IMR-90 (cell line): ENCODE results near the gene GDPD3. TPM values are rescaled to one million over a fixed set of nuclear protein-coding genes. Genes with fewer than 3 reads are reported as not detected.

Experiments
- ATAC-seq: fragments of 200-7000 bp; cut with Tn5 transposase; 2 replicates; pipeline ENCODE4 v1.9.1; 2020; ENCODE audit warnings: low read depth, mild to moderate bottlenecking, moderate library complexity
- BruUV-seq: library from RNA; stranded (reverse); fragments of 400-500 nt; replicated peaks from 2 replicates; lab custom pipeline; 2021; lab: Mats Ljungman, UMichigan
- CTCF ChIA-PET: fragments of 300-600 bp; formaldehyde crosslinking; extraction: SDS; loops from one replicate; lab custom pipeline; 2021; ENCODE audit warnings: antibody characterized with exemption; lab: Yijun Ruan, JAX
- POLR2A ChIA-PET: fragments of 300-600 bp; sonication (Branson Sonifier 250); formaldehyde crosslinking; loops from one replicate; lab custom pipeline; 2022; ENCODE audit warnings: antibody characterized with exemption; ENCODE audit not compliant: unreplicated experiment; lab: Charles Lee
- DNase-seq: peaks from one replicate; pipeline ENCODE4 v3.0.0; 2013
- H2AFZ ChIP-seq: replicated peaks from 2 replicates; pipeline ENCODE3; 2013; ENCODE audit warnings: low read length, mild to moderate bottlenecking; ENCODE audit not compliant: poor library complexity
- H2AK5ac ChIP-seq: 2 replicates; pipeline ENCODE4 v1.6.1; 2013; ENCODE audit warnings: low read depth, low read length, inconsistent platforms
- H2AK9ac ChIP-seq: replicated peaks from 2 replicates; pipeline ENCODE3; 2013; ENCODE audit warnings: mild to moderate bottlenecking, low read depth, low read length, moderate library complexity; ENCODE audit not compliant: poor library complexity
- H2BK120ac ChIP-seq: 2 replicates; pipeline ENCODE4 v1.6.1; 2013; ENCODE audit warnings: low read depth, low read length, inconsistent platforms
- H2BK15ac ChIP-seq: 3 replicates; pipeline ENCODE4 v1.6.1; 2013; ENCODE audit warnings: low read depth, low read length, inconsistent platforms
- H2BK20ac ChIP-seq: 2 replicates; pipeline ENCODE4 v1.6.1; 2013; ENCODE audit warnings: low read depth, mild to moderate bottlenecking, inconsistent platforms, low read length, moderate library complexity
- H2BK5ac ChIP-seq: 2 replicates; pipeline ENCODE4 v1.6.1; 2013; ENCODE audit warnings: mild to moderate bottlenecking, low read depth, low read length, inconsistent platforms; ENCODE audit not compliant: poor library complexity, severe bottlenecking
- H3K14ac ChIP-seq: replicated peaks from 2 replicates; pipeline ENCODE4 v1.6.1; 2013; ENCODE audit warnings: low read depth, low read length, inconsistent platforms
- H3K18ac ChIP-seq: 2 replicates; pipeline ENCODE4 v1.6.1; 2013; ENCODE audit warnings: low read depth, low read length, control low read depth
- H3K23ac ChIP-seq: 2 replicates; pipeline ENCODE4 v1.6.1; 2013; ENCODE audit warnings: low read depth, low read length, inconsistent platforms
- H3K27ac ChIP-seq: 2 replicates; pipeline ENCODE4 v1.5.1; 2013; ENCODE audit warnings: mild to moderate bottlenecking, control low read depth, low read length; ENCODE audit not compliant: insufficient read depth
- H3K27me3 ChIP-seq: 2 replicates; pipeline ENCODE4 v1.6.1; 2013; ENCODE audit warnings: low read length; ENCODE audit not compliant: control insufficient read depth, insufficient read depth
- H3K36me3 ChIP-seq: 2 replicates; pipeline ENCODE4 v1.6.1; 2013; ENCODE audit warnings: low read length, mixed read lengths; ENCODE audit not compliant: control insufficient read depth, insufficient read depth
- H3K4ac ChIP-seq: 2 replicates; pipeline ENCODE4 v1.6.1; 2013; ENCODE audit warnings: low read depth, low read length, inconsistent platforms
- H3K4me1 ChIP-seq: 2 replicates; pipeline ENCODE4 v1.6.1; 2013; ENCODE audit warnings: low read length, mixed read lengths; ENCODE audit not compliant: control insufficient read depth, insufficient read depth
- H3K4me2 ChIP-seq: 2 replicates; pipeline ENCODE4 v1.6.1; 2013; ENCODE audit warnings: low read depth, mild to moderate bottlenecking, control low read depth, low read length, moderate library complexity
- H3K4me3 ChIP-seq: 2 replicates; pipeline ENCODE4 v1.5.1; 2013; ENCODE audit warnings: low read depth, mild to moderate bottlenecking, control low read depth, low read length, moderate library complexity; ENCODE audit not compliant: insufficient read depth
- H3K56ac ChIP-seq: 2 replicates; pipeline ENCODE4 v1.6.1; 2013; ENCODE audit warnings: low read length, inconsistent platforms; ENCODE audit not compliant: insufficient read depth; ENCODE audit errors: extremely low read depth
- H3K79me1 ChIP-seq, 2 experiments: 2 replicates each; pipeline ENCODE4 v1.6.1; 2013; ENCODE audit warnings: low read length in 2 of 2, inconsistent platforms in 1 of 2, low read depth in 1 of 2
- H3K9ac ChIP-seq: 2 replicates; pipeline ENCODE4 v1.6.1; 2013; ENCODE audit warnings: low read depth, low read length, control low read depth
- H3K9me1 ChIP-seq: 2 replicates; pipeline ENCODE4 v1.6.1; 2013; ENCODE audit warnings: low read length, inconsistent platforms; ENCODE audit not compliant: insufficient read depth
- H3K9me3 ChIP-seq: 2 replicates; pipeline ENCODE4 v1.6.1; 2013; ENCODE audit warnings: low read length; ENCODE audit not compliant: control insufficient read depth, insufficient read depth
- H4K20me1 ChIP-seq: 2 replicates; pipeline ENCODE4 v1.6.1; 2013; ENCODE audit warnings: low read length, inconsistent platforms; ENCODE audit not compliant: insufficient read depth
- H4K5ac ChIP-seq: 2 replicates; pipeline ENCODE4 v1.6.1; 2013; ENCODE audit warnings: mild to moderate bottlenecking, low read depth, low read length, control low read depth
- H4K8ac ChIP-seq, 2 experiments: 2 replicates each; pipeline ENCODE4 v1.6.1; 2013; ENCODE audit warnings: low read depth in 2 of 2, low read length in 2 of 2, control low read depth in 1 of 2, inconsistent platforms in 1 of 2
- H4K91ac ChIP-seq: 2 replicates; pipeline ENCODE4 v1.6.1; 2013; ENCODE audit warnings: low read depth, low read length, inconsistent platforms; ENCODE audit not compliant: insufficient read depth
- CEBPB ChIP-seq: IDR thresholded peaks from 2 replicates; pipeline ENCODE4 v1.6.1; 2012; ENCODE audit warnings: low read depth, low read length, improper control_type of control experiment
- CHD1 ChIP-seq: IDR thresholded peaks from 2 replicates; pipeline ENCODE4 v1.6.1; 2012; ENCODE audit warnings: low read depth, low read length, improper control_type of control experiment
- FOS ChIP-seq: fragments of 150-350 bp; IDR thresholded peaks from 2 replicates; pipeline ENCODE4 v1.6.1; 2016; ENCODE audit warnings: low read depth, low read length
- MAFK ChIP-seq: IDR thresholded peaks from 2 replicates; pipeline ENCODE4 v1.6.1; 2012; ENCODE audit warnings: low read depth, low read length, improper control_type of control experiment
- MAZ ChIP-seq: IDR thresholded peaks from 2 replicates; pipeline ENCODE4 v1.6.1; 2012; ENCODE audit warnings: low read depth, mild to moderate bottlenecking, low read length, improper control_type of control experiment, moderate library complexity, borderline replicate concordance
- MXI1 ChIP-seq: IDR thresholded peaks from 2 replicates; pipeline ENCODE4 v1.6.1; 2012; ENCODE audit warnings: low read depth, mild to moderate bottlenecking, low read length, moderate library complexity, borderline replicate concordance
- NFE2L2 ChIP-seq: fragments of 150-350 bp; IDR thresholded peaks from 2 replicates; pipeline ENCODE4 v1.6.1; 2016; ENCODE audit warnings: low read depth, mild to moderate bottlenecking, low read length
- POLR2A ChIP-seq: IDR thresholded peaks from 2 replicates; pipeline ENCODE4 v1.6.1; 2012; ENCODE audit warnings: mild to moderate bottlenecking, low read depth, low read length
- RCOR1 ChIP-seq: IDR thresholded peaks from 2 replicates; pipeline ENCODE4 v1.6.1; 2012; ENCODE audit warnings: mild to moderate bottlenecking, low read length, improper control_type of control experiment; ENCODE audit not compliant: insufficient replicate concordance
- RFX5 ChIP-seq: IDR thresholded peaks from 2 replicates; pipeline ENCODE4 v1.8.0; 2012; ENCODE audit warnings: low read depth, mild to moderate bottlenecking, low read length, moderate library complexity
- SMC3 ChIP-seq: fragments of 150-350 bp; IDR thresholded peaks from 2 replicates; pipeline ENCODE4 v1.6.1; 2016; ENCODE audit warnings: low read depth, mild to moderate bottlenecking, antibody characterized with exemption, low read length, moderate library complexity
- USF2 ChIP-seq: fragments of 150-350 bp; IDR thresholded peaks from 2 replicates; pipeline ENCODE4 v1.6.1; 2017; ENCODE audit warnings: mild to moderate bottlenecking, antibody characterized with exemption, low read length, low read depth
- WGBS, 2 experiments: methylation state at CpG; one replicate each; pipeline versions ENCODE4 v1.1.5 to v1.1.7; 2013; ENCODE audit warnings: missing lambda C conversion rate in 2 of 2; ENCODE audit not compliant: insufficient read length in 1 of 2; ENCODE audit errors: extremely low coverage in 2 of 2; 5-methylcytosine and 5-hydroxymethylcytosine counted together
- dilution Hi-C: fragments of 300-500 bp; cut with HindIII; formaldehyde crosslinking; loops from one replicate; pipeline ENCODE4 v1.14.3; 2018; ENCODE audit warnings: low sequenced_read_pairs; ENCODE audit not compliant: unreplicated experiment
- in situ Hi-C: fragments of 300-500 bp; cut with MboI; formaldehyde crosslinking; loops from 3 replicates; pipeline ENCODE4 v1.14.3; 2019; ENCODE audit warnings: low sequenced_read_pairs, inconsistent platforms, mixed read lengths
- intact Hi-C: fragments of 100-400 bp; cut with micrococcal nuclease; formaldehyde crosslinking; loops from 2 replicates; pipeline ENCODE4 v1.10.0; 2022
- polyA plus RNA-seq, 3 experiments: library from polyadenylated mRNA; depleted of rRNA; stranded (reverse); fragments of >200 nt; gene quantifications; 2 replicates each; pipeline ENCODE4 v1.2.3, GENCODE V29; 2012; ENCODE audit warnings: low replicate concordance in 1 of 3
- total RNA-seq: library from RNA; depleted of rRNA; stranded (reverse); fragments of >200 nt; gene quantifications from 2 replicates; pipeline ENCODE4 v1.2.3, GENCODE V29; 2012
- TF ChIP-seq, protein P1 (sequence below): conservative IDR thresholded peaks from 2 replicates; pipeline ENCODE4 v1.5.1; 2012; ENCODE audit warnings: mild to moderate bottlenecking, low read depth, low read length, improper control_type of control experiment

The GDPD3 gene
- total and polyA plus RNA-seq, 2 of the 4 experiments (the other 2 are of a cell fraction), result under 0.01 to 19.5 TPM

GRCh38 chr16:30104090-30104489, 9.2 kb downstream of the GDPD3 start:
- Histone ChIP-seq H3K4me1 (no peaks in the 10 kb centered on the region), H2BK20ac (no peak overlapping the region), H2BK120ac (no peak overlapping the region), H3K79me1 (no peaks in the 10 kb centered on the region), H3K18ac (no peak overlapping the region), H3K36me3 (peaks cover 25% of the 10 kb centered on the region), H2AK5ac (no peak overlapping the region), H4K8ac (no peak overlapping the region), H4K5ac (no peak overlapping the region), H3K14ac (no peak overlapping the region), H4K20me1 (no peaks in the 10 kb centered on the region), H2AK9ac (no peak overlapping the region), H3K9me1 (no peaks in the 10 kb centered on the region), H3K56ac (no peak overlapping the region), H2BK15ac (no peak overlapping the region), H3K27ac (no peak overlapping the region), H4K91ac (no peak overlapping the region), H3K9me3 (no peaks in the 10 kb centered on the region), H2BK5ac (no peak overlapping the region), H3K23ac (no peak overlapping the region), H3K9ac (no peak overlapping the region), H3K4me3 (no peak overlapping the region), H2AFZ (no peak overlapping the region), H3K4ac (no peak overlapping the region), H3K27me3 (no peaks in the 10 kb centered on the region), H3K4me2 (no peak overlapping the region)
- 80% methylated on average over 1 of the region's 4 CpGs; no CpG with 5 or more reads in 1 of the 2 experiments for WGBS, 2 experiments
- DNase-seq (no peak), ATAC-seq (no peak)
- CTCF ChIA-PET, result no interaction called here
- TF ChIP-seq POLR2A, result no peak
- no peak for TF ChIP-seq USF2
- no peak for TF ChIP-seq NFE2L2
- no peak for TF ChIP-seq SMC3
- TF ChIP-seq MAZ, result no peak
- TF ChIP-seq CEBPB, result no peak
- TF ChIP-seq FOS, result no peak
- TF ChIP-seq, protein P1, sequence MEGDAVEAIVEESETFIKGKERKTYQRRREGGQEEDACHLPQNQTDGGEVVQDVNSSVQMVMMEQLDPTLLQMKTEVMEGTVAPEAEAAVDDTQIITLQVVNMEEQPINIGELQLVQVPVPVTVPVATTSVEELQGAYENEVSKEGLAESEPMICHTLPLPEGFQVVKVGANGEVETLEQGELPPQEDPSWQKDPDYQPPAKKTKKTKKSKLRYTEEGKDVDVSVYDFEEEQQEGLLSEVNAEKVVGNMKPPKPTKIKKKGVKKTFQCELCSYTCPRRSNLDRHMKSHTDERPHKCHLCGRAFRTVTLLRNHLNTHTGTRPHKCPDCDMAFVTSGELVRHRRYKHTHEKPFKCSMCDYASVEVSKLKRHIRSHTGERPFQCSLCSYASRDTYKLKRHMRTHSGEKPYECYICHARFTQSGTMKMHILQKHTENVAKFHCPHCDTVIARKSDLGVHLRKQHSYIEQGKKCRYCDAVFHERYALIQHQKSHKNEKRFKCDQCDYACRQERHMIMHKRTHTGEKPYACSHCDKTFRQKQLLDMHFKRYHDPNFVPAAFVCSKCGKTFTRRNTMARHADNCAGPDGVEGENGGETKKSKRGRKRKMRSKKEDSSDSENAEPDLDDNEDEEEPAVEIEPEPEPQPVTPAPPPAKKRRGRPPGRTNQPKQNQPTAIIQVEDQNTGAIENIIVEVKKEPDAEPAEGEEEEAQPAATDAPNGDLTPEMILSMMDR, result no peak
- no peak for TF ChIP-seq MXI1
- no peak for TF ChIP-seq RFX5
- TF ChIP-seq CHD1, result no peak
- TF ChIP-seq MAFK, result no peak
- TF ChIP-seq RCOR1, result no peak
- intact Hi-C loops (no loop called here), in situ Hi-C loops (no loop called here), dilution Hi-C loops (no loop called here)
- no TSS peak for BruUV-seq
- POLR2A ChIA-PET, result interaction anchor here (0.5 kb wide), 1 partner anchor 11 kb away, joined by 7 read pairs; no protein-coding TSS in a partner anchor
